Adrenal gland (tissue), 12 donors: ENCODE measurements around the gene GSTA5. TPM values are rescaled to one million over a fixed set of nuclear protein-coding genes. Genes with fewer than 3 reads are reported as not detected.
"Not testable (repeated sequence)": the region's sequence is repeated elsewhere in the genome, so short reads cannot be mapped to it uniquely, and the experiment has no call there.

ENCODE experiments used
- DNase-seq, 7 donors: peaks; one replicate each; pipeline ENCODE4 v3.0.0-alpha.2; 2019 to 2020
- H3K27ac ChIP-seq, 5 donors: fragments of 200-600 bp; sonication (generic) in 4 of 5; 1 replicate in 3 of 5; 2 replicates in 2 of 5; pipeline versions ENCODE4 v1.5.1 to v1.8.0; 2016 to 2020; ENCODE audit warnings: mild to moderate bottlenecking in 1 of 5
- H3K27me3 ChIP-seq: fragments of 200-600 bp; 2 replicates; pipeline ENCODE4 v1.8.0; 2021
- H3K36me3 ChIP-seq, 2 donors: fragments of 200-600 bp; replicated peaks in 1 of 2; 1 replicate in 1 of 2; 2 replicates in 1 of 2; pipeline versions ENCODE4 v1.5.1 to v1.8.0; 2018 to 2022
- H3K4me1 ChIP-seq, 2 donors: fragments of 200-600 bp; replicated peaks in 1 of 2; 1 replicate in 1 of 2; 2 replicates in 1 of 2; pipeline versions ENCODE4 v1.5.1 to v1.8.0; 2018 to 2021
- H3K4me3 ChIP-seq, 4 donors: fragments of 200-600 bp; sonication (generic) in 3 of 4; one replicate each; pipeline ENCODE4 v1.5.1; 2016 to 2018
- H3K9me3 ChIP-seq, 3 donors: fragments of 200-600 bp; sonication (generic) in 1 of 3; replicated peaks in 1 of 3; 1 replicate in 2 of 3; 2 replicates in 1 of 3; pipeline versions ENCODE4 v1.5.1 to v1.8.0; 2016 to 2021
- CTCF ChIP-seq, 6 experiments: fragments of 450-650 bp in 4 of 6; fragments of 200-600 bp in 2 of 6; sonication (generic) in 1 of 6; IDR thresholded peaks; 1 replicate in 5 of 6; 2 replicates in 1 of 6; pipeline versions ENCODE4 v1.5.1 to v1.8.0; 2016 to 2021; ENCODE audit warnings: antibody characterized with exemption in 6 of 6, mild to moderate bottlenecking in 2 of 6, moderate library complexity in 1 of 6
- POLR2A ChIP-seq, 2 donors: fragments of 450-650 bp; IDR thresholded peaks; one replicate each; pipeline ENCODE4 v1.6.1; 2017; ENCODE audit warnings: antibody characterized with exemption in 2 of 2, mild to moderate bottlenecking in 2 of 2, moderate library complexity in 1 of 2
- WGBS, 4 donors: extraction: QIAGEN DNeasy Blood & Tissue Kit in 2 of 4; methylation state at CpG; one replicate each; pipeline versions ENCODE4 v1.1.5 to v1.1.7; 2013 to 2017; 5-methylcytosine and 5-hydroxymethylcytosine counted together
- intact Hi-C, 2 donors: fragments of 100-400 bp; cut with DNase I; formaldehyde crosslinking; loops; one replicate each; pipeline versions ENCODE4 v1.14.1 to v1.15.0; 2022 to 2023
- polyA plus RNA-seq, 3 donors: library from polyadenylated mRNA; stranded (reverse); fragments of 200-250 nt in 2 of 3; fragments of 350-450 nt in 1 of 3; fragmentation: Illumina TruSeq in 1 of 3; extraction: RNeasy Lipid Tissue Mini Kit (QIAGEN cat#74804) in 1 of 3; gene quantifications; one replicate each; pipeline ENCODE4 v1.2.3, GENCODE V29; 2013 to 2014
- total RNA-seq, 9 donors: library from RNA; depleted of rRNA in 4 of 9; stranded (reverse); fragments of >200 nt in 4 of 9; fragments of 120-200 nt in 1 of 9; fragmentation: NEBNext Ultra II Directional in 1 of 9; extraction: Animal tissue kit (Norgen Biotek cat#: 25700) in 1 of 9; gene quantifications; one replicate each; pipeline versions ENCODE4 v1.1.0 to v1.2.4, GENCODE V29; 2013 to 2023
- donor health status: healthy with polysubstance abuse.
- donor health status: Bipolar disorder and iron deficiency.
- donor health status: DM: yes; HTN: yes; CAD: no.
- donor health status: DM: no; HTN: no; CAD: no.
- donor health status: DM: no; HTN: no; CAD: no.
- donor health status: DM: yes; HTN: yes; CAD: no.

The GSTA5 gene
- total and polyA plus RNA-seq, 12 donors = not detected

- no peaks in the 10 kb centered on the region for H3K9me3 ChIP-seq
- TF ChIP-seq CTCF (IDR thresholded peaks at IDR 0.05) (no peak), POLR2A (IDR thresholded peaks at IDR 0.05) (no peak)
- no peak for DNase-seq
- H3K27ac ChIP-seq = no peak overlapping the region
- H3K4me3 ChIP-seq = no peak overlapping the region
- intact Hi-C loops = no loop called here
- WGBS, 4 donors = 90 to 96% (median 91%) methylated on average over 7 to 37 of the region's 37 CpGs
- no peaks in the 10 kb centered on the region for H3K27me3 ChIP-seq
- no peaks in the 10 kb centered on the region for H3K36me3 ChIP-seq
- H3K4me1 ChIP-seq = peaks cover 0 to 8% of the 10 kb centered on the region in 2 donors
Observed at GRCh38 chr6:52829046-52829817, 11.4 kb downstream of the GSTA5 start.

- 84 to 90% (median 88%) methylated on average over 4 of the region's 4 CpGs for WGBS, 4 donors
- H3K4me1 ChIP-seq, intact Hi-C loops, H3K4me3 ChIP-seq, DNase-seq, H3K27ac ChIP-seq, H3K36me3 ChIP-seq, H3K27me3 ChIP-seq, H3K9me3 ChIP-seq: not testable (repeated sequence)
Observed at GRCh38 chr6:52828621-52829020, 12.0 kb downstream of the GSTA5 start.

GRCh38 chr6:52827073-52827783 is 13.4 kb downstream of the GSTA5 start:
- H3K27me3 ChIP-seq, intact Hi-C loops, H3K4me1 ChIP-seq, H3K4me3 ChIP-seq, H3K9me3 ChIP-seq, H3K36me3 ChIP-seq: not testable (repeated sequence)
- peak in 1 of 7 donors; percentile 31 for DNase-seq
- 45 to 60% (median 51%) methylated on average over 1 of the region's 1 CpG for WGBS, 4 donors
- peak overlapping the region in 4 of 5 donors; percentile 15 to 61 (median 41) for H3K27ac ChIP-seq

GRCh38 chr6:52826513-52826912 is 14.1 kb downstream of the GSTA5 start:
- DNase-seq = no peak
- Histone ChIP-seq H3K9me3 (no peaks in the 10 kb centered on the region), H3K27me3 (no peaks in the 10 kb centered on the region), H3K36me3 (no peaks in the 10 kb centered on the region), H3K4me1 (peaks cover 0 to 8% of the 10 kb centered on the region in 2 donors), H3K4me3 (no peak overlapping the region), H3K27ac (peak overlapping the region in 3 of 5 donors; percentile 15 to 41 (median 41))
- intact Hi-C loops = no loop called here
- TF ChIP-seq POLR2A (IDR thresholded peaks at IDR 0.05) (no peak), CTCF (IDR thresholded peaks at IDR 0.05) (no peak)
- 7 to 30% (median 18%) methylated on average over 1 of the region's 1 CpG for WGBS, 4 donors

- DNase-seq, H3K27me3 ChIP-seq, H3K36me3 ChIP-seq, intact Hi-C loops, H3K4me1 ChIP-seq, H3K9me3 ChIP-seq, H3K27ac ChIP-seq, H3K4me3 ChIP-seq: not testable (repeated sequence)
- WGBS, 4 donors = 50 to 64% (median 61%) methylated on average over 4 of the region's 4 CpGs
Observed at GRCh38 chr6:52825900-52826459, 14.6 kb downstream of the GSTA5 start.

- H3K4me3 ChIP-seq, H3K27ac ChIP-seq, H3K9me3 ChIP-seq, H3K36me3 ChIP-seq, DNase-seq, H3K4me1 ChIP-seq, H3K27me3 ChIP-seq, intact Hi-C loops: not testable (repeated sequence)
- WGBS, 4 donors = 95 to 97% (median 96%) methylated on average over 9 to 25 of the region's 25 CpGs
Observed at GRCh38 chr6:52825270-52825793, 15.3 kb downstream of the GSTA5 start.
